Bronchial epithelial cell (primary cell): ENCODE data around the gene CCDC86. TPM values are rescaled to one million over a fixed set of nuclear protein-coding genes. Genes with fewer than 3 reads are reported as not detected.

Experiments used
- DNase-seq: peaks from one replicate; pipeline ENCODE4 v3.0.0-alpha.2; 2010; ENCODE audit warnings: low read depth
- FAIRE-seq: peaks from 2 replicates; lab custom pipeline; 2011; peaks lifted over from hg19 to GRCh38; lab: Jason Lieb, UNC
- H3K27me3 ChIP-seq: 2 replicates; pipeline ENCODE4 v1.5.1; 2011; ENCODE audit warnings: low read length; ENCODE audit not compliant: control insufficient read depth, insufficient read depth
- H3K36me3 ChIP-seq: 2 replicates; pipeline ENCODE4 v1.5.1; 2011; ENCODE audit warnings: low read length; ENCODE audit not compliant: control insufficient read depth, insufficient read depth
- H3K4me3 ChIP-seq: 2 replicates; pipeline ENCODE4 v1.5.1; 2011; ENCODE audit warnings: mild to moderate bottlenecking, low read depth, low read length, control low read depth
- CTCF ChIP-seq: IDR thresholded peaks from 2 replicates; pipeline ENCODE4 v1.5.1; 2011; ENCODE audit warnings: mild to moderate bottlenecking, moderate library complexity, low read length, control low read depth, inconsistent platforms; ENCODE audit not compliant: insufficient read depth, severe bottlenecking
- total RNA-seq: library from RNA; depleted of rRNA; stranded (reverse); fragments of >200 nt; gene quantifications from 2 replicates; pipeline ENCODE4 v1.2.1, GENCODE V29; 2014

The CCDC86 gene
- total RNA-seq, 1 donor from 2014 or later = 7.4 TPM

GRCh38 chr11:60847896-60848295 lies 6.0 kb downstream of the CCDC86 start:
- no peak for TF ChIP-seq CTCF
- Histone ChIP-seq H3K36me3 (peaks cover 8% of the 10 kb centered on the region), H3K4me3 (no peak overlapping the region), H3K27me3 (no peaks in the 10 kb centered on the region)
- no peak for DNase-seq
- no peak for FAIRE-seq

GRCh38 chr11:60848714-60849151 lies 6.8 kb downstream of the CCDC86 start:
- no peak for TF ChIP-seq CTCF
- no peak for DNase-seq
- no peak for FAIRE-seq
- no peaks in the 10 kb centered on the region for H3K27me3 ChIP-seq
- no peak overlapping the region for H3K4me3 ChIP-seq
- H3K36me3 ChIP-seq = peaks cover 8% of the 10 kb centered on the region

- Histone ChIP-seq H3K27me3 (no peaks in the 10 kb centered on the region), H3K4me3 (no peak overlapping the region), H3K36me3 (peaks cover 8% of the 10 kb centered on the region)
- FAIRE-seq (no peak), DNase-seq (no peak)
- TF ChIP-seq CTCF = no peak
Observed at GRCh38 chr11:60849641-60850520, 8.0 kb downstream of the CCDC86 start.

- H3K27me3 ChIP-seq = no peaks in the 10 kb centered on the region
- FAIRE-seq = no peak
- H3K36me3 ChIP-seq = peaks cover 8% of the 10 kb centered on the region
Observed at GRCh38 chr11:60851327-60852104, 9.6 kb downstream of the CCDC86 start.

More at GRCh38 chr11:60851327-60852104, 9.6 kb downstream of the CCDC86 start:
- DNase-seq = no peak
- TF ChIP-seq CTCF = no peak
- no peak overlapping the region for H3K4me3 ChIP-seq
